ENCODE results near the gene AADACL4.

AADACL4 gene

DNA sequence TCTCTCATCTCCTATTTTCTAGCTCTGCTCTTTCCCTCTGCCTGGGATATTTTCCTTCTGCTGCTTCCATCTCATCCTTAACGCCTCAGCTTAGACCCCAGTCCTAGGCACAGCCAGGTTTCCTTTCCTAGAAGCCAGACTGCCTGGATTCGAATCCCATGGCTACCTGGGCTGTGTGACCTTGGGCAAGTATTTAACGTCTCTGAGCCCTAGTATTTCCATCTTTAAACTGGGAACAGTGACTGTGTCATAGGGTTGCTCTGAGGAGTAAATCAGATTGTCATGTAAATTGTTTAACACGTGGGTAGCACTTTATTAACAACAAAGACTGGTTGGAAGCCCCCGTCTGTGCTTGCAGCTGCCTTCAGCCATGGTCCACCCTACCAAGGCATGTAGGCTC is 44.2 kb upstream of the AADACL4 start:
- TF ChIP-seq POLR2AphosphoS5 (IDR thresholded peaks at IDR 0.05; ENCODE audit: low read depth) = no peak
- TF ChIP-seq, protein P1, sequence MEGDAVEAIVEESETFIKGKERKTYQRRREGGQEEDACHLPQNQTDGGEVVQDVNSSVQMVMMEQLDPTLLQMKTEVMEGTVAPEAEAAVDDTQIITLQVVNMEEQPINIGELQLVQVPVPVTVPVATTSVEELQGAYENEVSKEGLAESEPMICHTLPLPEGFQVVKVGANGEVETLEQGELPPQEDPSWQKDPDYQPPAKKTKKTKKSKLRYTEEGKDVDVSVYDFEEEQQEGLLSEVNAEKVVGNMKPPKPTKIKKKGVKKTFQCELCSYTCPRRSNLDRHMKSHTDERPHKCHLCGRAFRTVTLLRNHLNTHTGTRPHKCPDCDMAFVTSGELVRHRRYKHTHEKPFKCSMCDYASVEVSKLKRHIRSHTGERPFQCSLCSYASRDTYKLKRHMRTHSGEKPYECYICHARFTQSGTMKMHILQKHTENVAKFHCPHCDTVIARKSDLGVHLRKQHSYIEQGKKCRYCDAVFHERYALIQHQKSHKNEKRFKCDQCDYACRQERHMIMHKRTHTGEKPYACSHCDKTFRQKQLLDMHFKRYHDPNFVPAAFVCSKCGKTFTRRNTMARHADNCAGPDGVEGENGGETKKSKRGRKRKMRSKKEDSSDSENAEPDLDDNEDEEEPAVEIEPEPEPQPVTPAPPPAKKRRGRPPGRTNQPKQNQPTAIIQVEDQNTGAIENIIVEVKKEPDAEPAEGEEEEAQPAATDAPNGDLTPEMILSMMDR (IDR thresholded peaks at IDR 0.05; ENCODE audit: insufficient read depth, low read length) = no peak
- TF ChIP-seq GABPA (IDR thresholded peaks at IDR 0.05; ENCODE audit: low read depth) = no peak
- TF ChIP-seq, protein P2, sequence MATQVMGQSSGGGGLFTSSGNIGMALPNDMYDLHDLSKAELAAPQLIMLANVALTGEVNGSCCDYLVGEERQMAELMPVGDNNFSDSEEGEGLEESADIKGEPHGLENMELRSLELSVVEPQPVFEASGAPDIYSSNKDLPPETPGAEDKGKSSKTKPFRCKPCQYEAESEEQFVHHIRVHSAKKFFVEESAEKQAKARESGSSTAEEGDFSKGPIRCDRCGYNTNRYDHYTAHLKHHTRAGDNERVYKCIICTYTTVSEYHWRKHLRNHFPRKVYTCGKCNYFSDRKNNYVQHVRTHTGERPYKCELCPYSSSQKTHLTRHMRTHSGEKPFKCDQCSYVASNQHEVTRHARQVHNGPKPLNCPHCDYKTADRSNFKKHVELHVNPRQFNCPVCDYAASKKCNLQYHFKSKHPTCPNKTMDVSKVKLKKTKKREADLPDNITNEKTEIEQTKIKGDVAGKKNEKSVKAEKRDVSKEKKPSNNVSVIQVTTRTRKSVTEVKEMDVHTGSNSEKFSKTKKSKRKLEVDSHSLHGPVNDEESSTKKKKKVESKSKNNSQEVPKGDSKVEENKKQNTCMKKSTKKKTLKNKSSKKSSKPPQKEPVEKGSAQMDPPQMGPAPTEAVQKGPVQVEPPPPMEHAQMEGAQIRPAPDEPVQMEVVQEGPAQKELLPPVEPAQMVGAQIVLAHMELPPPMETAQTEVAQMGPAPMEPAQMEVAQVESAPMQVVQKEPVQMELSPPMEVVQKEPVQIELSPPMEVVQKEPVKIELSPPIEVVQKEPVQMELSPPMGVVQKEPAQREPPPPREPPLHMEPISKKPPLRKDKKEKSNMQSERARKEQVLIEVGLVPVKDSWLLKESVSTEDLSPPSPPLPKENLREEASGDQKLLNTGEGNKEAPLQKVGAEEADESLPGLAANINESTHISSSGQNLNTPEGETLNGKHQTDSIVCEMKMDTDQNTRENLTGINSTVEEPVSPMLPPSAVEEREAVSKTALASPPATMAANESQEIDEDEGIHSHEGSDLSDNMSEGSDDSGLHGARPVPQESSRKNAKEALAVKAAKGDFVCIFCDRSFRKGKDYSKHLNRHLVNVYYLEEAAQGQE (IDR thresholded peaks at IDR 0.05; ENCODE audit: insufficient replicate concordance, low read depth) = no peak
- no peak for TF ChIP-seq SPI1 (IDR thresholded peaks at IDR 0.05; ENCODE audit: borderline replicate concordance, low read depth)
- no peak for DNase-seq (ENCODE audit: low read depth in 1 of 2, low spot score in 1 of 2)
- Histone ChIP-seq H3K27me3 (ENCODE audit: insufficient read depth, poor library complexity, severe bottlenecking) (peaks cover 15% of the 10 kb centered on the region), H3K4me3 (replicated peaks; ENCODE audit: insufficient read depth, low read length) (no peak overlapping the region), H3K27ac (replicated peaks) (no peak overlapping the region)

DNA sequence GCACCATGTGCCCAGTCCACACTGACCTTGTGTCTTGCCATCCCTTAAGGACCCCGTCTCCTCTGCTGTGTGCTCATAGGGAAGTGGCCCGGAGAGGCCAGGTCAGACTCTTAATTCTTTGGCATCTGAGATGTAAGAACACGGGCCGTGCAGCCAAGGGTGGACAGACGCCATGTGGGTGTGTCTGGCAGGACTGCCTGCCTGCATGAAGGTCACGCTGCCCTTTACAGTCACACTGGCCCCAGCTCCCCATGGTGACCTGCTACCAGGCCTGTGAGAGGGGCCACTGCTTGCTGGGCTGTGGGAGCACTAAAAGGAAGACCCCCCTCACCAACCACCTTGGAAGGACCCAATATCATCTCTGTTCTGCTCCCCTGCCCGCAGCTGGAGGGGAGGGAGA is 43.5 kb upstream of the AADACL4 start:
- DNase-seq (ENCODE audit: low read depth in 1 of 2, low spot score in 1 of 2) = no peak
- H3K27me3 ChIP-seq (ENCODE audit: insufficient read depth, poor library complexity, severe bottlenecking) = peaks cover 10% of the 10 kb centered on the region
- no peak overlapping the region for H3K4me3 ChIP-seq (replicated peaks; ENCODE audit: insufficient read depth, low read length)
- TF ChIP-seq SPI1 (IDR thresholded peaks at IDR 0.05; ENCODE audit: borderline replicate concordance, low read depth) (no peak), GABPA (IDR thresholded peaks at IDR 0.05; ENCODE audit: low read depth) (no peak), POLR2AphosphoS5 (IDR thresholded peaks at IDR 0.05; ENCODE audit: low read depth) (no peak)
- TF ChIP-seq, protein P1 (IDR thresholded peaks at IDR 0.05; ENCODE audit: insufficient read depth, low read length) = no peak
- no peak overlapping the region for H3K27ac ChIP-seq (replicated peaks)

DNA sequence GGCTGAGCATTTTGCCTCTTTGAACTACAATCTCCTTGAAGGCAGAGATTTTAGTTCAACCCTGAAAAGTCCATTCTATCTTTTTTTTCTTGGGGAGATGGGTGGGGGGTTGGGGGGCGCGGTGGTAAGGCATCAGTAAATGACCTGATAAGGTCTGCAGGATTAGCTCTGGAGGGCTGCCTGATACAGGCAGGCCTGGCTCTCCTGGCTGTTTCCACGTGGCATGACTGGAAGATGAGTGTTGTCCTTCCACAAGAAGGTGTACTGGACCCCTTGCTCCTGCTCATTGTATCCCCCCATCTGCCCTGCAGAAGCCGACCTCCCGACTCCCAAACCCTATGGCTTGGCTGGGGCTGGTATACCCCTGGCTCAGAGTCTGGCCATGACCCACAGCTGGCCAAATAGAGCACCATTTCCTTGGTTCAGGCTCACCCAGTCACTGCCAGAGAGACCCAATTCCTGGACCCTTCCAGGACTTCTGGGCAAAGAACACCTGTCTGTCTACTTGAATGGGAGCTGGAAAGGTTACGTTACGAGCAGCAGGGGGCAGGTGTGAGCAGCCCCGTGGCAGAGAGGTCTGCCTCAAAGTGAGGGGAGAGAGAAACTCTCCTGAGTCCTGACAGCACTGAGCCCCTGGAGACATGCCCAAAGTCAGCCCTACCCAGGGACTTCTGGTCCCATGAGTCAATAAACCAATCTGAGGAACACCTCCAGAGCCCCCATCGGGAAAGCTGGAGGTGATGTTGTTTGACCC is 42.8 kb upstream of the AADACL4 start:
- Histone ChIP-seq H3K27me3 (ENCODE audit: insufficient read depth, poor library complexity, severe bottlenecking) (peaks cover 9% of the 10 kb centered on the region), H3K4me3 (replicated peaks; ENCODE audit: insufficient read depth, low read length) (no peak overlapping the region), H3K27ac (replicated peaks) (no peak overlapping the region)
- no peak for DNase-seq (ENCODE audit: low read depth in 1 of 2, low spot score in 1 of 2)
- TF ChIP-seq, protein P2 (IDR thresholded peaks at IDR 0.05; ENCODE audit: insufficient replicate concordance, low read depth) = no peak
- no peak for TF ChIP-seq SPI1 (IDR thresholded peaks at IDR 0.05; ENCODE audit: borderline replicate concordance, low read depth)
- no peak for TF ChIP-seq GABPA (IDR thresholded peaks at IDR 0.05; ENCODE audit: low read depth)
- no peak for TF ChIP-seq POLR2AphosphoS5 (IDR thresholded peaks at IDR 0.05; ENCODE audit: low read depth)
- TF ChIP-seq, protein P1 (IDR thresholded peaks at IDR 0.05; ENCODE audit: insufficient read depth, low read length) = peak; percentile 20
